ENCODE results near the gene NSD1.

Gene NSD1

DNA sequence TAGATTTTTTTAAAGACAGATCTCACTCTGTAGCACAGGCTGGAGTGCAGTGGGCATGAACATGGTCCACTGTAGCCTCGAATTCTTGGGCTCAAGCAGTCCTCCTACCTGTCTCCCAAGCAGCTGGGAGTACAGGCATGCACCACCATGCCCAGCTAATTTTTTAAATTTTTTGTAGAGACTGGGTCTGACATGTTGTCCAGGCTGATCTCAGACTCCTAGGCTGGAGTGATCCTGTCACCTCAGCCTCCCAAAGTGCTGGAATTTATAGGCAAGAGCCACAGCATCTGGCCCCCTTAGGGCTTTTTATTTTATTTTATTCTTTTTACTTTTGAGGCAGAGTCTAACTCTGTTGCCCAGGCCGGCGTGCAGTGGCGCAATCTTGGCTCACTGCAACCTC is 56.4 kb downstream of the NSD1 start:
- H3K27me3 ChIP-seq (ENCODE audit: control insufficient read depth in 1 of 2, insufficient read depth in 2 of 2, low read length in 2 of 2) = no peaks in the 10 kb centered on the region
- H3K27ac ChIP-seq (ENCODE audit: low read depth, low read length) = no peak overlapping the region
- H3K36me3 ChIP-seq (ENCODE audit: control insufficient read depth in 1 of 2, insufficient read depth in 2 of 2, low read length in 2 of 2) = peaks cover 9 to 16% of the 10 kb centered on the region in 2 donors
- H3K4me3 ChIP-seq (ENCODE audit: low read depth in 1 of 2, low read length in 2 of 2) = no peak overlapping the region
- no peaks in the 10 kb centered on the region for H3K4me1 ChIP-seq (ENCODE audit: control insufficient read depth in 1 of 2, insufficient read depth in 2 of 2, low read length in 2 of 2)
- no peak overlapping the region for H3K9ac ChIP-seq (ENCODE audit: low read depth in 1 of 2, low read length in 2 of 2)
- no peaks in the 10 kb centered on the region for H3K9me3 ChIP-seq (ENCODE audit: control insufficient read depth in 1 of 2, low read length in 2 of 2)

DNA sequence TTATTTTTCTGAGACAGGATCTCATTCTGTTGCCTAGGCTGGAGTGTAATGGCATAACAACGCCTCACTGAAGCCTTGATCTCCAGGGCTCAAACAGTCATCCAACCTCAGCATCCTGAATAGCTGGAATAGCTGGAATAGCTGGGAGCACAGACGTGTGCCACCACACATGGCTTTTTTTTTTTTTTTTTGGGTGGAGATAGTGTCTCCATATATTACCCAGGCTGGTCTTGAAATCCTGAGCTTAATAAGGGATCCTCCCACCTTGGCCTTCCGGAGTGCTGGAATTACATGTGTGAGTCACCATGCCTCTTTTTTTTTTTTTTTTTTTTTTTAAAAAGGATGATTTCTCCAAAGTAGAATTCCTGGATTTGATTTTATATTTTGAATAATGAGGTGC is 60.7 kb downstream of the NSD1 start:
- Histone ChIP-seq H3K9me3 (ENCODE audit: control insufficient read depth in 1 of 2, low read length in 2 of 2) (no peaks in the 10 kb centered on the region), H3K27ac (ENCODE audit: low read depth, low read length) (no peak overlapping the region), H3K4me3 (ENCODE audit: low read depth in 1 of 2, low read length in 2 of 2) (no peak overlapping the region), H3K27me3 (ENCODE audit: control insufficient read depth in 1 of 2, insufficient read depth in 2 of 2, low read length in 2 of 2) (no peaks in the 10 kb centered on the region), H3K4me1 (ENCODE audit: control insufficient read depth in 1 of 2, insufficient read depth in 2 of 2, low read length in 2 of 2) (no peaks in the 10 kb centered on the region), H3K9ac (ENCODE audit: low read depth in 1 of 2, low read length in 2 of 2) (no peak overlapping the region), H3K36me3 (ENCODE audit: control insufficient read depth in 1 of 2, insufficient read depth in 2 of 2, low read length in 2 of 2) (peaks cover 11 to 47% of the 10 kb centered on the region in 2 donors)

GRCh38 chr5:177195307-177195952 is 61.9 kb downstream of the NSD1 start:
- no peaks in the 10 kb centered on the region for H3K4me1 ChIP-seq (ENCODE audit: control insufficient read depth in 1 of 2, insufficient read depth in 2 of 2, low read length in 2 of 2)
- no peak overlapping the region for H3K27ac ChIP-seq (ENCODE audit: low read depth, low read length)
- no peak overlapping the region for H3K9ac ChIP-seq (ENCODE audit: low read depth in 1 of 2, low read length in 2 of 2)
- H3K4me3 ChIP-seq (ENCODE audit: low read depth in 1 of 2, low read length in 2 of 2) = no peak overlapping the region
- peaks cover 11 to 52% of the 10 kb centered on the region in 2 donors for H3K36me3 ChIP-seq (ENCODE audit: control insufficient read depth in 1 of 2, insufficient read depth in 2 of 2, low read length in 2 of 2)
- no peaks in the 10 kb centered on the region for H3K9me3 ChIP-seq (ENCODE audit: control insufficient read depth in 1 of 2, low read length in 2 of 2)
- H3K27me3 ChIP-seq (ENCODE audit: control insufficient read depth in 1 of 2, insufficient read depth in 2 of 2, low read length in 2 of 2) = no peaks in the 10 kb centered on the region

DNA sequence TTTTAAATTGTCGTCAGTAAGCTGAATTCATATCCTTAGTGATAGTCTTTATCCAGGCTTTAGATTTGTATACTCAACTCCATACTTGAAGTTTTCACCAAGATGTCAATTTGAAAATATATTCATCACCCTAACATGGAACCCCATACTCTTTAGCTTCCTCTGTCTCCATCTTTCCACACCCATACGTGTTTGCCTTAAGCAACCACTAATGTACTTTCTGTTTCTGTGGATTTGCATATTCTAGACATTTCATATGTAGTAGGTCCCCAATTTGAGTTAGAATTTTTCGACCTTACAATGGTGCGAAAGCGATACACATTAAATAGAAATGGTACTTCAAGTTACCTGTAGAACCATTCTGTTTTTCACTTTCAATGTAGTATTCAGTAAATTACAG is 65.2 kb downstream of the NSD1 start:
- Histone ChIP-seq H3K27ac (ENCODE audit: low read depth, low read length) (no peak overlapping the region), H3K36me3 (ENCODE audit: control insufficient read depth in 1 of 2, insufficient read depth in 2 of 2, low read length in 2 of 2) (peaks cover 11 to 60% of the 10 kb centered on the region in 2 donors), H3K4me1 (ENCODE audit: control insufficient read depth in 1 of 2, insufficient read depth in 2 of 2, low read length in 2 of 2) (no peaks in the 10 kb centered on the region), H3K9ac (ENCODE audit: low read depth in 1 of 2, low read length in 2 of 2) (no peak overlapping the region), H3K4me3 (ENCODE audit: low read depth in 1 of 2, low read length in 2 of 2) (no peak overlapping the region), H3K27me3 (ENCODE audit: control insufficient read depth in 1 of 2, insufficient read depth in 2 of 2, low read length in 2 of 2) (no peaks in the 10 kb centered on the region), H3K9me3 (ENCODE audit: control insufficient read depth in 1 of 2, low read length in 2 of 2) (no peaks in the 10 kb centered on the region)

GRCh38 chr5:177204281-177204680 is 70.7 kb downstream of the NSD1 start:
- no peak overlapping the region for H3K4me3 ChIP-seq (ENCODE audit: low read depth in 1 of 2, low read length in 2 of 2)
- peaks cover 9 to 61% of the 10 kb centered on the region in 2 donors for H3K36me3 ChIP-seq (ENCODE audit: control insufficient read depth in 1 of 2, insufficient read depth in 2 of 2, low read length in 2 of 2)
- no peak overlapping the region for H3K27ac ChIP-seq (ENCODE audit: low read depth, low read length)
- H3K4me1 ChIP-seq (ENCODE audit: control insufficient read depth in 1 of 2, insufficient read depth in 2 of 2, low read length in 2 of 2) = no peaks in the 10 kb centered on the region
- no peaks in the 10 kb centered on the region for H3K27me3 ChIP-seq (ENCODE audit: control insufficient read depth in 1 of 2, insufficient read depth in 2 of 2, low read length in 2 of 2)
- H3K9me3 ChIP-seq (ENCODE audit: control insufficient read depth in 1 of 2, low read length in 2 of 2) = no peaks in the 10 kb centered on the region
- no peak overlapping the region for H3K9ac ChIP-seq (ENCODE audit: low read depth in 1 of 2, low read length in 2 of 2)

GRCh38 chr5:177209610-177210009 is 76.0 kb downstream of the NSD1 start:
- Histone ChIP-seq H3K4me1 (ENCODE audit: control insufficient read depth in 1 of 2, insufficient read depth in 2 of 2, low read length in 2 of 2) (no peaks in the 10 kb centered on the region), H3K27ac (ENCODE audit: low read depth, low read length) (no peak overlapping the region), H3K36me3 (ENCODE audit: control insufficient read depth in 1 of 2, insufficient read depth in 2 of 2, low read length in 2 of 2) (peaks cover 24 to 68% of the 10 kb centered on the region in 2 donors), H3K27me3 (ENCODE audit: control insufficient read depth in 1 of 2, insufficient read depth in 2 of 2, low read length in 2 of 2) (no peaks in the 10 kb centered on the region), H3K9ac (ENCODE audit: low read depth in 1 of 2, low read length in 2 of 2) (no peak overlapping the region), H3K9me3 (ENCODE audit: control insufficient read depth in 1 of 2, low read length in 2 of 2) (no peaks in the 10 kb centered on the region), H3K4me3 (ENCODE audit: low read depth in 1 of 2, low read length in 2 of 2) (no peak overlapping the region)

GRCh38 chr5:177212242-177212641 is 78.7 kb downstream of the NSD1 start:
- Histone ChIP-seq H3K9ac (ENCODE audit: low read depth in 1 of 2, low read length in 2 of 2) (no peak overlapping the region), H3K36me3 (ENCODE audit: control insufficient read depth in 1 of 2, insufficient read depth in 2 of 2, low read length in 2 of 2) (peaks cover 24 to 64% of the 10 kb centered on the region in 2 donors), H3K4me1 (ENCODE audit: control insufficient read depth in 1 of 2, insufficient read depth in 2 of 2, low read length in 2 of 2) (no peaks in the 10 kb centered on the region), H3K4me3 (ENCODE audit: low read depth in 1 of 2, low read length in 2 of 2) (no peak overlapping the region), H3K27ac (ENCODE audit: low read depth, low read length) (no peak overlapping the region), H3K27me3 (ENCODE audit: control insufficient read depth in 1 of 2, insufficient read depth in 2 of 2, low read length in 2 of 2) (no peaks in the 10 kb centered on the region), H3K9me3 (ENCODE audit: control insufficient read depth in 1 of 2, low read length in 2 of 2) (no peaks in the 10 kb centered on the region)

GRCh38 chr5:177220576-177220975 is 87.0 kb downstream of the NSD1 start:
- no peak overlapping the region for H3K9ac ChIP-seq (ENCODE audit: low read depth in 1 of 2, low read length in 2 of 2)
- peaks cover 0 to 32% of the 10 kb centered on the region in 2 donors for H3K36me3 ChIP-seq (ENCODE audit: control insufficient read depth in 1 of 2, insufficient read depth in 2 of 2, low read length in 2 of 2)
- H3K4me1 ChIP-seq (ENCODE audit: control insufficient read depth in 1 of 2, insufficient read depth in 2 of 2, low read length in 2 of 2) = no peaks in the 10 kb centered on the region
- H3K4me3 ChIP-seq (ENCODE audit: low read depth in 1 of 2, low read length in 2 of 2) = no peak overlapping the region
- H3K27ac ChIP-seq (ENCODE audit: low read depth, low read length) = no peak overlapping the region
- H3K27me3 ChIP-seq (ENCODE audit: control insufficient read depth in 1 of 2, insufficient read depth in 2 of 2, low read length in 2 of 2) = no peaks in the 10 kb centered on the region
- H3K9me3 ChIP-seq (ENCODE audit: control insufficient read depth in 1 of 2, low read length in 2 of 2) = no peaks in the 10 kb centered on the region

GRCh38 chr5:177222269-177222668 is 88.7 kb downstream of the NSD1 start:
- Histone ChIP-seq H3K4me3 (ENCODE audit: low read depth in 1 of 2, low read length in 2 of 2) (no peak overlapping the region), H3K27me3 (ENCODE audit: control insufficient read depth in 1 of 2, insufficient read depth in 2 of 2, low read length in 2 of 2) (no peaks in the 10 kb centered on the region), H3K27ac (ENCODE audit: low read depth, low read length) (no peak overlapping the region), H3K36me3 (ENCODE audit: control insufficient read depth in 1 of 2, insufficient read depth in 2 of 2, low read length in 2 of 2) (peaks cover 0 to 28% of the 10 kb centered on the region in 2 donors), H3K9me3 (ENCODE audit: control insufficient read depth in 1 of 2, low read length in 2 of 2) (no peaks in the 10 kb centered on the region), H3K4me1 (ENCODE audit: control insufficient read depth in 1 of 2, insufficient read depth in 2 of 2, low read length in 2 of 2) (no peaks in the 10 kb centered on the region), H3K9ac (ENCODE audit: low read depth in 1 of 2, low read length in 2 of 2) (no peak overlapping the region)

DNA sequence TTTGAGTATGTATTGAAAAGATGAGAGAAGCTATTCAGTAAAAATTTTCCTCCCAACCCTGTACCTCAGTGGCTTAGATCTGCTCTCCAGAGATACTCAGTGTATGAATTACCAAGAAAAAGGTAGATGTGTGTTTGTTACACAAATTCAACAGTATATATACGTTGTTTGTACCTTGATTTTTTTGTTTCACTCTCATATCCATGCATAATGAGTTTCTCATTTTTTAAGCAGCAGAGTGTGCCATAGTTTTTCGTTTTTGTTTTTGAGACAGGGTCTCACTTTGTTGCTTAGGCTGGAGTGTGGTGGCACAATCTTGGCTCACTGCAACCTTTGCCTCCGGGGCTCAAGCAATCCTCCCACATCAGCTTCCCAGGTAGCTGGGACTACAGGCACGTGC is 92.2 kb downstream of the NSD1 start:
- no peaks in the 10 kb centered on the region for H3K9me3 ChIP-seq (ENCODE audit: control insufficient read depth in 1 of 2, low read length in 2 of 2)

More for the DNA sequence above, 92.2 kb downstream of the NSD1 start:
- Histone ChIP-seq H3K36me3 (ENCODE audit: control insufficient read depth in 1 of 2, insufficient read depth in 2 of 2, low read length in 2 of 2) (peaks cover 0 to 26% of the 10 kb centered on the region in 2 donors), H3K27ac (ENCODE audit: low read depth, low read length) (no peak overlapping the region), H3K4me1 (ENCODE audit: control insufficient read depth in 1 of 2, insufficient read depth in 2 of 2, low read length in 2 of 2) (no peaks in the 10 kb centered on the region), H3K4me3 (ENCODE audit: low read depth in 1 of 2, low read length in 2 of 2) (no peak overlapping the region), H3K9ac (ENCODE audit: low read depth in 1 of 2, low read length in 2 of 2) (no peak overlapping the region), H3K27me3 (ENCODE audit: control insufficient read depth in 1 of 2, insufficient read depth in 2 of 2, low read length in 2 of 2) (no peaks in the 10 kb centered on the region)
